ENCODE data around the gene YIPF6.

YIPF6 gene

GRCh38 chrX:68498508-68499379 lies at the start of gene YIPF6:
Gene YIPF6 (plus strand): TSS chrX:68499051. CDS start chrX:68499067, 16 bp downstream.
- peak within 1 kb of the TSS; percentile 80 for H3K4me3 ChIP-seq (ENCODE audit: low read depth, low read length)
- TF ChIP-seq CTCF (IDR thresholded peaks at IDR 0.05; ENCODE audit: low read depth, low read length), result no peak

- no peak overlapping the region for H3K4me3 ChIP-seq (ENCODE audit: low read depth, low read length)
- TF ChIP-seq CTCF (IDR thresholded peaks at IDR 0.05; ENCODE audit: low read depth, low read length), result no peak
Measured at GRCh38 chrX:68451720-68452119, 47.1 kb upstream of the YIPF6 start.

- H3K4me3 ChIP-seq (ENCODE audit: low read depth, low read length), result no peak overlapping the region
- no peak for TF ChIP-seq CTCF (IDR thresholded peaks at IDR 0.05; ENCODE audit: low read depth, low read length)
Measured at GRCh38 chrX:68454476-68455150, 44.2 kb upstream of the YIPF6 start.

GRCh38 chrX:68455151-68455510 lies 43.7 kb upstream of the YIPF6 start:
- no peak for TF ChIP-seq CTCF (IDR thresholded peaks at IDR 0.05; ENCODE audit: low read depth, low read length)
- no peak overlapping the region for H3K4me3 ChIP-seq (ENCODE audit: low read depth, low read length)

- H3K4me3 ChIP-seq (ENCODE audit: low read depth, low read length), result no peak overlapping the region
- TF ChIP-seq CTCF (IDR thresholded peaks at IDR 0.05; ENCODE audit: low read depth, low read length), result no peak
Measured at GRCh38 chrX:68461093-68461492, 37.8 kb upstream of the YIPF6 start.

GRCh38 chrX:68461576-68461975 lies 37.3 kb upstream of the YIPF6 start:
- no peak overlapping the region for H3K4me3 ChIP-seq (ENCODE audit: low read depth, low read length)
- TF ChIP-seq CTCF (IDR thresholded peaks at IDR 0.05; ENCODE audit: low read depth, low read length), result no peak

- no peak for TF ChIP-seq CTCF (IDR thresholded peaks at IDR 0.05; ENCODE audit: low read depth, low read length)
Measured at GRCh38 chrX:68462197-68462596, 36.7 kb upstream of the YIPF6 start.

More at GRCh38 chrX:68462197-68462596, 36.7 kb upstream of the YIPF6 start:
- no peak overlapping the region for H3K4me3 ChIP-seq (ENCODE audit: low read depth, low read length)
